GM18499 (cell line): ENCODE measurements around the gene CNTN2.

Experiments
- ATAC-seq: cut with Tn5 transposase; IDR thresholded peaks from one replicate; pipeline ENCODE4 v1.9.1; 2021; ENCODE audit warnings: moderate number of reproducible peaks; ENCODE audit not compliant: insufficient read depth, unreplicated experiment

The CNTN2 gene

GRCh38 chr1:205071028-205071409 lies 28.0 kb downstream of the CNTN2 start:
- ATAC-seq = no peak

- ATAC-seq = no peak
Observed at GRCh38 chr1:205071801-205072200, 28.8 kb downstream of the CNTN2 start.

DNA sequence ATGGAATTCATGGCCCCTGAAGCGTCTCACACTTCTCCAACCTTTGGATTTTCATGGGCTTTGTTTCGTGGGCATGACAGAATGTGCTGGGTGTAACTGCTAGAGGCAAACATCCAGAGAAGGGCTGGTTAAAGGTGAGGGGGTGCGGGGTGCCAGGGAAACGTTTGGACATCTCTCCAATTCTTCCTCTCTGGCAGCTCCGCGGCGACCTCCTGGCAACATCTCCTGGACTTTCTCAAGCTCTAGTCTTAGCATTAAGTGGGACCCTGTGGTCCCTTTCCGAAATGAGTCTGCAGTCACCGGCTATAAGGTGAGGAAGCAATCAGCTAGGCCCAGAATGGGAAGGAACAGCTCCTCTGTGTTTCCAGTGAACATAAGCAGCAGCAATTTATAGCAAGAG lies 29.3 kb downstream of the CNTN2 start:
- no peak for ATAC-seq

DNA sequence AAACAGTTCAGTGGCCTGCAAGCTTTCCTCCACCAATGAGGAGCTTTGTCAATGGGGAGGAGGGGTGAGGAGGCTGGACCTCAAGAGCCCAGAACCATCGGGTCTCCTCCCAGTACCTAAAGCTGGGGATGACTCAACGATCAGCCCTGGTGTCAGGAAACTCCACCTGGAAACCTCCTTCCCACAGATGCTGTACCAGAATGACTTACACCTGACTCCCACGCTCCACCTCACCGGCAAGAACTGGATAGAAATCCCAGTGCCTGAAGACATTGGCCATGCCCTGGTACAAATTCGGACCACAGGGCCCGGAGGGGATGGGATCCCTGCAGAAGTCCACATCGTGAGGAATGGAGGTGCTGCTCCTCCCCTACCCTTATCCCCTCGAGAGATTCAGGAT lies 29.9 kb downstream of the CNTN2 start:
- ATAC-seq = no peak

DNA sequence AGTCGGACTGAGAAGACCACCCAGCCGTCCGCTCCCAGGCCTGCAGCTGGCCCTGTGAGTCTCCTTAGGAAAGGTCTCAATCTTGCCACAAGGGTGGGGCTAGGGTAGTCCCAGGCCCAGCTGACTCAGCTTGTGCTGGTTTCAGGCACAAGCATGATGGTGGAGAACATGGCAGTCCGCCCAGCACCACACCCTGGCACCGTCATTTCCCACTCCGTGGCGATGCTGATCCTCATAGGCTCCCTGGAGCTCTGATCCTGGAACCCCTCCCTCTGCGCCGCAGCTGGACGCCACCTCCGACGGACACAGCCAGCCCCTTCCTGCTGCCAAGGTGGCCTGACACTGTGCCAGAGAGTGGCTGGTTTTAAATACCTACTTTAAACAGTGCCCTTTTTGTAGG lies 30.5 kb downstream of the CNTN2 start:
- no peak for ATAC-seq

DNA sequence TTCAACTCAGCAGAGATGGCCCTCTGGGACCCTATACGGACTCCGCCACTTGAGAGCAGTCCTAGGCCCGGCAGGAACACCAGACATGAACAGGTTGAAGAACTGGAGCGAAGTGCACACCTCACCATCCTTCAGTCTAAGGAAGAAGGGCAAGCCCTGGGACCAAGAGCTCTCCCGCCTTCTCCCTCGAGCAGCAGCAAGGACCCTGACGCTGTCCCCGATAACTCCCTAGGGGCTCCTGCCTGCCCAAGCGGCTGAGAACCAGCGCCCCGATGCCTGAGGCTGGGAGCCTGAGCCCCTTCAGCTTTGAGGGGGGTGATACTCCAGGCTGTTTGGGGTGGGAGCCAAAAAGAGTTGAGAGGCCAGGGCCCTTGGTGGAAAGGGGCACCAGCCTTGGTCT lies 31.1 kb downstream of the CNTN2 start:
- no peak for ATAC-seq

- ATAC-seq = no peak
Observed at GRCh38 chr1:205074513-205074912, 31.5 kb downstream of the CNTN2 start.

- ATAC-seq = no peak
Observed at GRCh38 chr1:205075642-205076155, 32.7 kb downstream of the CNTN2 start.

DNA sequence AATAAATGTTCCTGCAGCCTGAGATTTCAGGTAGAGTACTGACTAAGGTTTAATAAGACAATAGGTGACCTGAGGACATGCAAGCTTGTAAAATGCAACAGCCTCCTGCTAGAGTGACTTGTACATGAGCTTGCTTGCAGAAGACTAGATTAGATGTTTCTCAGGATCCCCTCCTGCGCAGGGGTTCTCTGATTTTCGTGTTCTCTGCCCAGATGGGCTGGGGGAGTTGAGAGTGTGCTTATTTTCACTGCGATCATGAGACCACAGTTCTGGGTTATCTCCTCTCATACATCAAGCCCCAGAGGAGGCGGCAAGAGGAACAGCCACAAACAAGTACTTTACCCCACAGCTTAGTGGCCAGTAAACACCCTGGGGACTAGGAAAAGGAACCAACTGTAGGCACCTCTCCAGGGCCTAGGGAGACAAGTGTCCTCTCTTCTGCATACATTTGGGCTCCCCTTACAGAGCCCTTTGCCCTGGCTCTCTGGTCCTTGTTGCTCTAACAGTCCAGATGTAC lies 33.3 kb downstream of the CNTN2 start:
- no peak for ATAC-seq

GRCh38 chr1:205077158-205077933 lies 34.3 kb downstream of the CNTN2 start:
- ATAC-seq = no peak

DNA sequence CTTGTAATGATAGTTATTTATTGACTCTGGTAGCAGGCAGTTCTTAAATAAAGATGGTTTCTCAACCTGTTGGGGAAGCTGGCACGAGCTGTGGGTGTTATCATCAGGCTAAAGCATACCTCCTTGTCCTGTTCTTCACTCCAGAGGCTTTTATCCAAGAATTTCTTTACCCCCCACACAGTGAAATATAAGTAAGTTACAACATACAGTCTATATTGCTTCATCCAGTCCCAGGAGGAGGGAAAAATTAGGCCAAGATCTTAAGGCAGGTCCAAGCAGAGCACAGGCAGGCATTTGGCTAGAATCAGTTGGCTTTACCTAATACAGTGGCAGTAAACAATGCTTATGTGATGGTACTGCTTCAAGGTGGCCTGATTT lies 34.9 kb downstream of the CNTN2 start:
- no peak for ATAC-seq

GRCh38 chr1:205082431-205082830 lies 39.4 kb downstream of the CNTN2 start:
- ATAC-seq = no peak

DNA sequence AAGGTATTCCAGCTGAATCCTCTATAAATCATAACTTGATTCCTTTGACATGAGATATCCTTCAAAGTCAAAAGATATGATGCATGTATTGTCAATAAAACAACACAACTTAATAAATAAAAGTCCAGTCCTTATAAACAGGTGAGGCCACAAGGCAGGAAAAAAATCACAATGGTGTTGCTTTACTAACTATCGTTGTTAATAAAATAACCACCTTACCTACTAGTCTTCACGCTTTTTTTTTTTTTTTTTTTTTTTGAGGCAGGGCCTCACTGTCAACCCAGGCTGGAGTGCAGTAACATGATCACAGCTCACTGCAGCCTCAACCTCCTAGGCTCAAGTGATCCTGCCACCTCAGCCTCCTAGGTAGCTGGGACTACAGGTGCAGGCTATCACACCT lies 41.3 kb downstream of the CNTN2 start, which contains the start of gene TMEM81:
Gene TMEM81, minus strand, starts transcription at position 101 of the 400 bp plus-strand sequence. CDS start 140 bp downstream, outside the sequence.
- ATAC-seq = no peak

- ATAC-seq = no peak
Observed at GRCh38 chr1:205088341-205088740, 45.3 kb downstream of the CNTN2 start.

GRCh38 chr1:205091043-205091740 lies 48.2 kb downstream of the CNTN2 start:
- ATAC-seq = no peak

GRCh38 chr1:205095422-205095821 lies 52.4 kb downstream of the CNTN2 start:
- ATAC-seq = no peak

DNA sequence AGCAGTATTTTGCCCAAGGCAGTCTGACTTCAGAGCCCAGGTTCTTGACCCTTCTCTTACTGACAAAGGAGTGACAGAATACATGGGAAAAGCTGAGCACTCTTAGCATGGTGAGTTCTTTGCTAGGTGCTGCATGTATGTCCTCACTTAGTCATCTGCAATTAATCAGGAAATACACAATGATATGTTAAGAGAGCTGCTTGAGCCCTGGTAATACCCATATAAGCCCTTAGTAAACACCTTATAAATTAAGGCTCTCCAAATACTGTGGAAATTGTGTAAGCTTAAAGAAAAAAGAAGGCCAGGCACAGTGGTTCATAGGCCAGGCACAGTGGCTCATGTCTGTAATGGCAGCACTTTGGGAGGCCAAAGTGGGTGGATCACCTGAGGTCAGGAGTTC lies 55.2 kb downstream of the CNTN2 start:
- ATAC-seq = no peak

DNA sequence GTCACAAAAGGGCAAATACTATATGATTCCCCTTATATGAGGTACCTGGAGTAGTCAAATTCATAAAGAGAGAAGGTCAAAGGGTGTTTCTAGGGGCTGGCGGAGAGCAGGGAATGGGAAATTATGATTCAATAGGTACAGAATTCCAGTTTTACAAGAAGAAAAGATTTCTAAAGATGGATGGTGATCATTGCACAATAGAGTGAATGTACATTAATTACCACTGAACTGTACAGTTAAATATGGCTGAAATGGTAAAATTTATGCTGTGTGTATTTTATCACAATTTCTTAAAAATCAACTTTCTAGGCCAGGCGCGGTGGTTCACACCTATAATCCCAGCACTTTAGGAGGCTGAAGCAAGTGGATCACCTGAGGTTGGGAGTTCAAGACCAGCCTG lies 59.4 kb downstream of the CNTN2 start:
- no peak for ATAC-seq

GRCh38 chr1:205107327-205107726 lies 64.3 kb downstream of the CNTN2 start:
- no peak for ATAC-seq

DNA sequence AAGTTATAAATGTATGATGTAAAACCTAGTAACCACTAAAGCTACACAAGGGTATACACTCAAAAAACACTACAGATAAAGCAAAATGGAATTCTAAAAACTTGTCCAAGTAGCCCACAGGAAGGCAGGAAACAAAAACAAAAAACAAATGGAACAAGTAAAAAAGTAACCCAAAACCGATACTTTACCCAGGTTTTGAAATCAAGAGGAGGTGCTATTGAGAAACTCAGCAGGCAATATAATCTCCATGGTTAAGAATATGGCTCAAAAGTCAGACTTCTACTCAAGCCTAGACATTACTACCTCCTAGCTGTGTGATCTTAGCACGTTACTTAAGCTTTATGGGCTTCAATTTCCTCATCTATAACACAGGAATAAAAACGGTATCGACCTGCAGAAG lies 65.5 kb downstream of the CNTN2 start:
- ATAC-seq = no peak

DNA sequence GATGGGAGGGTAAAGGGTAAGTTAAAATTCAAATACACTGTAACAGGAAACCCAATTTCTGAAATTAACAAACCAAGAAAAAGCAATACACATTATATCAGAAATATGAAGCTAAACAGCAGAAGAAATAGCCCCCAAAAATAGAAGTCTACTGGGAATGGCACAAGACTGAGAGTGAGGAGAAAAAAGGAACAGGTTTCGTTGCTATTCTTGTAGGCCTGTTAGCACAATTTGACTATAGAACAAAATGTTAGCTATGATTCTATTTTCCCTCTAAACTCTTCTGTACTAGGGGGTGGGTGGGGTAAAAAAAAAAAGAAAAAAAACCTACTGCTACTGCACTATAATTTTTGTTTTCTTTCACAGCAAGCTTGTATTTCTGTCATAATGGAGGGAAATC lies 66.3 kb downstream of the CNTN2 start:
- no peak for ATAC-seq
